ENCODE results near the gene LRRC27. TPM values are rescaled to one million over a fixed set of nuclear protein-coding genes. Genes with fewer than 3 reads are reported as not detected.
A peak's percentile ranks its signal among the peaks of the same experiment; 100 is the strongest.
"Not testable (repeated sequence)": the region's sequence is repeated elsewhere in the genome, so short reads cannot be mapped to it uniquely, and the experiment has no call there.

Gene LRRC27
- total RNA-seq, 1 donor from 2014 or later, result 3.8 TPM

DNA sequence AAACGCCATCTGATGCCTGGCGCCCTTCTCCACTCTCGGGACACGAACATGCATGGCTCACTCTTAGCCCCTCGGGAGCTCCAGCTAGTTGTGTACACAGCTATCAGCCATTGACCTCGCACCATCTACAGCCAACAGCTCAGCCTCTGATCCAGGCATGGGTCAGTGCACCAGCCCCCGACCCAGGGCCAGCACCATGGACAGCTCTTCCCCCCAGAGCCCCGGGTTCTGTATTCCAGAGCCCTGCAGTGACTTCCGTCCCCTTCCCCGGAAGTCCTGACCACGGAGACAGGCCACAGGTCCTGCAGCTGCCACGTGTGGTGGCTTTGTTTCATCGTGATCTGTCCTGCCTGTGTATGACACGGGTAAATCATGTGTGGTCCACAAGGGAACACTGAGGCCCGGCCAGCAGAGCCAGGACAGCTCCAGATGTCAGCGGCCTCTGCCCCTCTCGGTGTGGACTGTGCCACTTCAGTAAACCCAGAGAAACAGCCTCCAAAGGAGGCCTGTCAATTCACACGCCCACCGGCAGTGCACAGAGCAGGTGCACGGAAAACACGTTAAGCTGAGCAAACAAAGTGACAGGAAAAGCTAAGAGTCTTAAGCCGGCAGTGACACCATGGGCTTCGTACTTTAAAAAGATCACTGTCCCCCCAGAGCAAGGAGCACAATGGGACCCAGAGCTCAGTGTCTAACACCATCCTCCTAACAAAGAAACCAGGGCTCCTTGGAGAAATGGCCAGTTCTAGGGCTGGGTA, 37.3 kb upstream of the LRRC27 start:
- peak; percentile 5 for DNase-seq
- intact Hi-C loops (cut with micrococcal nuclease), result no loop called here
- peaks cover 9% of the 10 kb centered on the region for H3K4me1 ChIP-seq

DNA sequence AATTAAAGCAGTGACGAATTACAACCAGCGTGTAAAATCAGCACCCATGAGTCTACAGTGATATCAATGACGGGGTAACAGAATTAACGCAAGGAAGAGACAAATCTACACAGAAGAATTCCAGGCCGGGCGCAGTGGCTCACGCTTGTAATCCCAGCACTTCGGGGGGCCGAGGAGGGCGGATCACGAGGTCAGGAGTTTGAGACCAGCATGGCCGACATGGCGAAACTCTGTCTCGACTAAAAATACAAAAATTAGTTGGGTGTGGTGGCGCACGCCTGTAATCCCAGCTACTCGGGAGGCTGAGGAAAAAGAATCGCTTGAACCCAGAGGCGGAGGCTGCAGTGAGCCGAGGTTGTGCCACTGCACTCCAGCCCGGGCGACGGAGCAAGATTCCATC, 36.5 kb upstream of the LRRC27 start:
- peaks cover 18% of the 10 kb centered on the region for H3K27me3 ChIP-seq (ENCODE audit: low read depth)
- H3K9me3 ChIP-seq (replicated peaks); H3K4me3 ChIP-seq; H3K27ac ChIP-seq (replicated peaks); intact Hi-C loops (cut with micrococcal nuclease); H3K36me3 ChIP-seq; DNase-seq; H3K4me1 ChIP-seq: not testable (repeated sequence)

More for the DNA sequence above, 37.3 kb upstream of the LRRC27 start:
- no peaks in the 10 kb centered on the region for H3K36me3 ChIP-seq
- TF ChIP-seq CTCF (IDR thresholded peaks at IDR 0.05; ENCODE audit: borderline replicate concordance), result no peak
- H3K27me3 ChIP-seq (ENCODE audit: low read depth), result peaks cover 18% of the 10 kb centered on the region
- H3K27ac ChIP-seq (replicated peaks), result no peak overlapping the region
- peaks cover 4% of the 10 kb centered on the region for H3K9me3 ChIP-seq (replicated peaks)
- no peak overlapping the region for H3K4me3 ChIP-seq

- intact Hi-C loops (cut with micrococcal nuclease), result no loop called here
- no peaks in the 10 kb centered on the region for H3K36me3 ChIP-seq
- no peak overlapping the region for H3K4me3 ChIP-seq
- DNase-seq, result peak; percentile 1
- H3K27ac ChIP-seq (replicated peaks), result no peak overlapping the region
- H3K4me1 ChIP-seq, result peaks cover 9% of the 10 kb centered on the region
- peaks cover 18% of the 10 kb centered on the region for H3K27me3 ChIP-seq (ENCODE audit: low read depth)
- H3K9me3 ChIP-seq (replicated peaks), result no peaks in the 10 kb centered on the region
- TF ChIP-seq CTCF (IDR thresholded peaks at IDR 0.05; ENCODE audit: borderline replicate concordance), result no peak
These were observed 35.1 kb upstream of the LRRC27 start for GRCh38 chr10:132296666-132297443.

DNA sequence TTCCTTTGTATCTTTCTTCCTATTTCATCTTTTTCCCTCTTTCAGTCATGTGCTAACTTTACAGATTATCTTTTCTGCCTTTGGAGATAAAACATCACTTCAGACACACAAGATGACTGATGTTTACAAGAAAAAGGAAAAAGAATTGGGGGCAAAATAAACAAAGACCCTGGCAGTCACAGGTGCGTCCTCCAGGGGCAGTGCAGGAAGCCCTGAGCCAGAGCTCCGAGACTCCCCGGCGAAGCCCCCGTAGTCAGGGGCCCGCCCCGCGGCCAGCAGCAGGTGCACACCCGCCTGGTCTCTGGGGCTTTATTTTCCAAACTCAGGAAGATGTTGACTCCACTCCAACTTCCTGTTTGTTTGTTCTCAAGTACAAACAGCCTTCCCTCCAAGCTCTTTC, 34.5 kb upstream of the LRRC27 start:
- no peak for DNase-seq
- Histone ChIP-seq H3K27me3 (ENCODE audit: low read depth) (peaks cover 18% of the 10 kb centered on the region), H3K27ac (replicated peaks) (no peak overlapping the region), H3K36me3 (no peaks in the 10 kb centered on the region), H3K4me1 (peaks cover 9% of the 10 kb centered on the region), H3K9me3 (replicated peaks) (no peaks in the 10 kb centered on the region), H3K4me3 (no peak overlapping the region)
- no peak for TF ChIP-seq CTCF (IDR thresholded peaks at IDR 0.05; ENCODE audit: borderline replicate concordance)
- intact Hi-C loops (cut with micrococcal nuclease), result no loop called here

DNA sequence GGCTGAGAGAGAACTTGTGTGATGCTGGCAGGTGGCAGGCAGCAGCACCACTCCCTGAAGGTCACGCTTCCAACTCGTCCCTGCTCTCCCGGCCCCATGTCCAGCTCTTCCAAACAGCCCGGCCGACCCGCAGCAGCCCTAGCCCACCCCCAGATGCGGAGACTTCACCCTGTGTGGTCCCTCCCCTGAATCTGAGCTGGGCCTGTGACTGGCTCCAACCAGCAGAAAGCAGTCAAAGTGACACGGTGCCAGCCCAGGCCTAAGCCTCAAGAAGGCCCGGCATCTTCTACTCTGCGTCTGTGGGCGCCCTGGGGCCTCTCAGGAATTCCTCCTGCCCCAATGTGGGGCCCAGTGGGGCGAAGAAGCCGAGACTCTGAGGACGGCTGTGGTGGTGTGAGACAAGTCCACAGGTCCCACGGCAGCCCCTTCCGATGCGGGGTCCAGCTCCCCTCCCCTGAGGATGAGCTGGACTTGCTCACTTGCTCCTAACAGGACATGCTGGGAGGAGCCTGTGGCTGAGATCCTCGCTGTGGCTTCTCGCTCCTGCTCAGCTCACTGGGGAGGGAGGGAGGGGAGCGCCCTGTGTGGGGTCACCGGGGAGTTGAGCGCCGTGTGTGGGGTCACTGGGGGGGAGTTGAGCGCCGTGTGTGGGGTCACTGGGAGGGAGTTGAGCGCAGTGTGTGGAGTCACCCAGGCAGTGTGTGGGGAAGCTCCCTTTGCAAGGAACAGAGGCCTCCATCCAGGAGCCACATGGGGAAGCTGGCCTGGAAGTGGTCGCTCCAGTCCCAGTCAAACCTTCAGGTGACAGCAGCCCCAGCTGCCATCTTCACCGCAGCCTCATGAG, 33.7 kb upstream of the LRRC27 start:
- H3K4me3 ChIP-seq, result no peak overlapping the region
- peaks cover 5% of the 10 kb centered on the region for H3K4me1 ChIP-seq
- no peak overlapping the region for H3K27ac ChIP-seq (replicated peaks)
- H3K9me3 ChIP-seq (replicated peaks), result no peaks in the 10 kb centered on the region
- no peaks in the 10 kb centered on the region for H3K36me3 ChIP-seq
- no peak for TF ChIP-seq CTCF (IDR thresholded peaks at IDR 0.05; ENCODE audit: borderline replicate concordance)
- DNase-seq, result no peak
- intact Hi-C loops (cut with micrococcal nuclease), result no loop called here
- H3K27me3 ChIP-seq (ENCODE audit: low read depth), result peaks cover 18% of the 10 kb centered on the region
